ENCODE data around the gene SKI. TPM values are rescaled to one million over a fixed set of nuclear protein-coding genes. Genes with fewer than 3 reads are reported as not detected.

The SKI gene
- total and polyA plus RNA-seq, 9 of the 15 experiments (the other 6 are each of a cell fraction or from before 2014, with no cell fraction given): 0.10 to 60.5 (median 4.6) TPM

GRCh38 chr1:2311184-2312032 lies 83.3 kb downstream of the SKI start (continued):
- TF ChIP-seq ZNF407 (IDR thresholded peaks at IDR 0.05; ENCODE audit: low read depth): no peak
- no peak for TF ChIP-seq PYGO2 (tag; IDR thresholded peaks at IDR 0.05)
- TF ChIP-seq ZNF609 (CRISPR knock-in tag; IDR thresholded peaks at IDR 0.05; ENCODE audit: borderline replicate concordance): no peak
- no peak for TF ChIP-seq ELF2 (CRISPR knock-in tag; IDR thresholded peaks at IDR 0.05)
- 0 out of 2 replicates have a peak, but pooled peaks have one; percentile 23 for TF ChIP-seq ZFX (CRISPR knock-in tag; IDR thresholded peaks at IDR 0.05)
- TF ChIP-seq NRF1 (conservative IDR thresholded peaks at IDR 0.05 in 1 of 2, IDR thresholded peaks at IDR 0.05 in 1 of 2): no peak
- TF ChIP-seq ETV1 (tag; conservative IDR thresholded peaks at IDR 0.05; ENCODE audit: low read depth): no peak
- no peak for TF ChIP-seq PCBP2 (IDR thresholded peaks at IDR 0.05; ENCODE audit: low read depth, low read length, poor library complexity, severe bottlenecking)
- TF ChIP-seq PRDM10 (IDR thresholded peaks at IDR 0.05; ENCODE audit: partially characterized antibody): no peak

Measured in K562 (cell line).